ENCODE data around the gene CGGBP1.

GRCh38 chr3:88044411-88044810 is 14.4 kb downstream of the CGGBP1 start:
- TF ChIP-seq CTCF (IDR thresholded peaks at IDR 0.05) (no peak), ZFX (IDR thresholded peaks at IDR 0.05; ENCODE audit: borderline replicate concordance) (no peak)

Measured in 22Rv1 (cell line).